Lung (tissue), 12 donors: ENCODE data around the gene MYH10. TPM values are rescaled to one million over a fixed set of nuclear protein-coding genes. Genes with fewer than 3 reads are reported as not detected.
A peak's percentile ranks its signal among the peaks of the same experiment; 100 is the strongest.

Source experiments
- ATAC-seq: fragments of 200-7000 bp; cut with Tn5 transposase; one replicate; pipeline ENCODE4 v1.9.1; 2020; ENCODE audit warnings: moderate number of reproducible peaks; ENCODE audit not compliant: insufficient read depth, low FRiP score
- DNase-seq, 3 donors: peaks; one replicate each; pipeline ENCODE4 v3.0.0-alpha.2; 2013 to 2017
- H3K27ac ChIP-seq, 2 donors: one replicate each; pipeline ENCODE4 v1.5.1; 2013; ENCODE audit warnings: mild to moderate bottlenecking in 2 of 2, moderate library complexity in 2 of 2, control low read depth in 1 of 2, inconsistent platforms in 1 of 2, low read depth in 1 of 2, low read length in 1 of 2
- H3K27me3 ChIP-seq, 3 donors: one replicate each; pipeline ENCODE4 v1.5.1; 2013; ENCODE audit warnings: low read length in 2 of 3; ENCODE audit not compliant: control insufficient read depth in 3 of 3, insufficient read depth in 3 of 3
- H3K36me3 ChIP-seq, 4 donors: one replicate each; pipeline ENCODE4 v1.5.1; 2013; ENCODE audit warnings: low read length in 4 of 4, mild to moderate bottlenecking in 1 of 4, moderate library complexity in 1 of 4; ENCODE audit not compliant: control insufficient read depth in 4 of 4, insufficient read depth in 4 of 4
- H3K4me1 ChIP-seq, 5 donors: one replicate each; pipeline ENCODE4 v1.5.1; 2013; ENCODE audit warnings: low read length in 5 of 5, mild to moderate bottlenecking in 2 of 5, moderate library complexity in 1 of 5; ENCODE audit not compliant: control insufficient read depth in 5 of 5, insufficient read depth in 5 of 5
- H3K4me3 ChIP-seq: one replicate; pipeline ENCODE4 v1.5.1; 2013; ENCODE audit warnings: mild to moderate bottlenecking, control low read depth, moderate library complexity
- H3K9ac ChIP-seq, 2 donors: one replicate each; pipeline ENCODE4 v1.5.1; 2013; ENCODE audit warnings: low read length in 2 of 2, control low read depth in 1 of 2; ENCODE audit not compliant: insufficient read depth in 1 of 2
- H3K9me3 ChIP-seq, 4 donors: one replicate each; pipeline ENCODE4 v1.5.1; 2013; ENCODE audit warnings: low read length in 3 of 4, mild to moderate bottlenecking in 1 of 4, moderate library complexity in 1 of 4; ENCODE audit not compliant: control insufficient read depth in 4 of 4, insufficient read depth in 3 of 4
- CTCF ChIP-seq: IDR thresholded peaks from 2 replicates; pipeline ENCODE4 v1.5.1; 2012; ENCODE audit warnings: mild to moderate bottlenecking; ENCODE audit errors: control extremely low read depth, extremely low read depth
- WGBS, 2 donors: extraction: QIAGEN DNeasy Blood & Tissue Kit; methylation state at CpG; one replicate each; pipeline ENCODE4 v1.1.7; 2013; 5-methylcytosine and 5-hydroxymethylcytosine counted together
- polyA plus RNA-seq, 2 donors: library from polyadenylated mRNA; stranded (reverse); fragments of 200-250 nt; gene quantifications; one replicate each; pipeline ENCODE4 v1.2.1, GENCODE V29; 2013
- total RNA-seq, 2 donors: library from RNA; depleted of rRNA in 1 of 2; stranded (reverse); fragments of >200 nt in 1 of 2; gene quantifications; one replicate each; pipeline ENCODE4 v1.2.1, GENCODE V29; 2014 to 2021
- donor health status: control.
- donor health status: control.
- donor health status: Bipolar disorder and iron deficiency.
- donor health status: healthy.
- donor health status: DM: yes; HTN: yes; CAD: no.

MYH10 gene
- total and polyA plus RNA-seq, 4 donors, result 9.6 to 194 (median 44.7) TPM

- WGBS, 2 donors, result 80 to 83% methylated on average over 2 of the region's 2 CpGs
- H3K4me3 ChIP-seq, result no peak overlapping the region
- peaks cover 0 to 3% (median under 1%) of the 10 kb centered on the region in 4 donors for H3K36me3 ChIP-seq
- H3K27ac ChIP-seq, result no peak overlapping the region
- DNase-seq (peak in 1 of 3 donors; percentile 17), ATAC-seq (no peak)
- TF ChIP-seq CTCF, result no peak
- H3K27me3 ChIP-seq, result no peaks in the 10 kb centered on the region
- H3K4me1 ChIP-seq, result peaks cover 2 to 27% (median 9%) of the 10 kb centered on the region in 5 donors
- H3K9ac ChIP-seq, result peak overlapping the region in 1 of 2 donors; percentile 88
- peaks cover 0 to 4% (median 0%) of the 10 kb centered on the region in 4 donors for H3K9me3 ChIP-seq
Measured at GRCh38 chr17:8628172-8628571, 2.4 kb downstream of the MYH10 start.

DNA sequence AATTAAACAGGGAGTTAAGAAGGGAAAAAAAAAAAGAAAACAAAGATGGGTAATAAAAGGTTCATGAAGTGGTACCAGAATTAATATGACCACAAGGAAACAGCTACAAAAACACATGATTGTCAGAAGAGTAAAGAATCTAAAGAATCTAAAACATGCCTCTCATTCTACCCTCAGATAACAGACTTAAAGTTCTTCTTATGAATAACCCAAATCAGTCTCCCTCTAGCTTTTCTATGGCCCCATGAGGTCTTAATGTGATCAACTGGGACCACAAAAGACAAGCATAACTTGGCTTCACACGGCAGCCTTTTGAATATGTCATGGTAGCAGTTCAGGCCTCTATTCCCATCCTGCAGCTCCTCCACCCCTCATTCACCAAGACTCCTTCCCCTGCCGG, 6.9 kb downstream of the MYH10 start:
- no peaks in the 10 kb centered on the region for H3K27me3 ChIP-seq
- no peak overlapping the region for H3K27ac ChIP-seq
- no peak for ATAC-seq

DNA sequence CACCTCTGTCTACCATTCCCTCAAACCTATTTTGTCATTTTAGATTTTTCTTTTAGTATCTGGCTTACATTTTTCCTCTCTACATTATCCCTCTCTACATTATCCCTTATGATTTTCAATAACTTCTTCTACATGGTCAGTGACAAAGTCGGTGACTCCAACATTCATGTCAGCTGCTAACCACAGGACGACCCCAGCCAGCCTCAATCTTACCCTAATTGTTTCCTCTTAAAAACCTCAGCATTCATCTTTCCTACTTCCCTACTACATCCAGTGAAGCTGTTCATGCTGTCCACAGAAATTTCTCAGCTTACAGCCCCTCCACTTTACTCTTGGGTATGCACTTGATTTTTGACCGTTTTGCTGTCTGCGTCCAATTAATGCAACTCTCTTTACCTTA, 8.3 kb downstream of the MYH10 start:
- H3K36me3 ChIP-seq, result peaks cover 0 to 25% (median 14%) of the 10 kb centered on the region in 4 donors

More for the DNA sequence above, 6.9 kb downstream of the MYH10 start:
- no peak overlapping the region for H3K9ac ChIP-seq
- peaks cover 0 to 22% (median 11%) of the 10 kb centered on the region in 4 donors for H3K36me3 ChIP-seq
- DNase-seq, result no peak
- 74 to 92% methylated on average over 2 of the region's 2 CpGs for WGBS, 2 donors
- no peak for TF ChIP-seq CTCF
- no peak overlapping the region for H3K4me3 ChIP-seq
- peaks cover 0 to 2% (median 0%) of the 10 kb centered on the region in 4 donors for H3K9me3 ChIP-seq
- peaks cover 2 to 17% (median 12%) of the 10 kb centered on the region in 5 donors for H3K4me1 ChIP-seq

More for the DNA sequence above, 8.3 kb downstream of the MYH10 start:
- Histone ChIP-seq H3K27ac (no peak overlapping the region), H3K9me3 (peaks cover 0 to 2% (median 0%) of the 10 kb centered on the region in 4 donors), H3K4me1 (peaks cover 0 to 10% (median 2%) of the 10 kb centered on the region in 5 donors), H3K27me3 (no peaks in the 10 kb centered on the region), H3K4me3 (no peak overlapping the region), H3K9ac (no peak overlapping the region)
- WGBS, 2 donors, result 62% methylated on average over 4 of the region's 4 CpGs
- DNase-seq, result no peak
- no peak for ATAC-seq
- TF ChIP-seq CTCF, result no peak
